Esophagus muscularis mucosa (tissue), 4 donors: Measurements from ENCODE around the gene MEIS1.

Experiments
- EP300 ChIP-seq: sonication (generic); formaldehyde crosslinking; IDR thresholded peaks from one replicate; pipeline ENCODE4 v1.6.1; 2017; ENCODE audit warnings: antibody characterized with exemption
- POLR2A ChIP-seq: fragments of 450-650 bp; IDR thresholded peaks from one replicate; pipeline ENCODE4 v1.6.1; 2017; ENCODE audit warnings: antibody characterized with exemption, moderate library complexity, mild to moderate bottlenecking, low read depth
- POLR2AphosphoS5 ChIP-seq, 2 donors: sonication (generic); formaldehyde crosslinking; IDR thresholded peaks; one replicate each; pipeline ENCODE4 v1.6.1; 2017; ENCODE audit warnings: antibody characterized with exemption in 2 of 2
- TF ChIP-seq, protein P1 (sequence below), 3 experiments: fragments of 200-600 bp in 2 of 3; fragments of 450-650 bp in 1 of 3; sonication (generic) in 2 of 3; IDR thresholded peaks; one replicate each; pipeline ENCODE4 v1.5.1; 2017 to 2019; ENCODE audit warnings: antibody characterized with exemption in 3 of 3, mild to moderate bottlenecking in 2 of 3, moderate library complexity in 1 of 3

DNA sequence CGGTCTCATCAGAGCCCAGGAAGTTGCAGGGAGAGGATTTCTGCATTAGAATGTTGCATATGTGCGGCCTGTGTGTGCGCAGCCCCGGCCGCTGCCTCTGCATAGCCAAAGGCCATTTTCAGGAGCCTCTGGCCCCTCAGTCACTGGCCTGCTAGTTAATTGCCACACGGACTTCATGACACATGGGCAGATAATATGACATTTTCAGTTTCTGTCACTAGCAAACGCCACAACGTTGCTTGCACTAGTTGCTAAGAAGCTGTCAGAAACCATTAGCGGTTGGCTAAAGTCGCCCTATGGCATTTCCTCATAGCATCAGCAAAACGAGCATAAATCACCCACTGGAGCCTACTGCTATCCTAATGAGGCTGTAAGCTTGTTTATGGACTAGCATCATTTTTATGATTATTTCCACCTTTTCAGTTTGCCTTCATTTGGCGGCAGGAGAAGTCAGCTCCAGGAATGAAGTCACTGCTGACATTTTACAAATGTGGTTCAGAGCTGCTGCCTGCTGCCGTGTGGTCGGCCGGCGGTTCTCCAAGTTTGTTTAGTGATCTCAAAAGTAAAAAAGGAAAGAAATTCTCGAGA, 73.7 kb downstream of the MEIS1 start:
- TF ChIP-seq, protein P1, sequence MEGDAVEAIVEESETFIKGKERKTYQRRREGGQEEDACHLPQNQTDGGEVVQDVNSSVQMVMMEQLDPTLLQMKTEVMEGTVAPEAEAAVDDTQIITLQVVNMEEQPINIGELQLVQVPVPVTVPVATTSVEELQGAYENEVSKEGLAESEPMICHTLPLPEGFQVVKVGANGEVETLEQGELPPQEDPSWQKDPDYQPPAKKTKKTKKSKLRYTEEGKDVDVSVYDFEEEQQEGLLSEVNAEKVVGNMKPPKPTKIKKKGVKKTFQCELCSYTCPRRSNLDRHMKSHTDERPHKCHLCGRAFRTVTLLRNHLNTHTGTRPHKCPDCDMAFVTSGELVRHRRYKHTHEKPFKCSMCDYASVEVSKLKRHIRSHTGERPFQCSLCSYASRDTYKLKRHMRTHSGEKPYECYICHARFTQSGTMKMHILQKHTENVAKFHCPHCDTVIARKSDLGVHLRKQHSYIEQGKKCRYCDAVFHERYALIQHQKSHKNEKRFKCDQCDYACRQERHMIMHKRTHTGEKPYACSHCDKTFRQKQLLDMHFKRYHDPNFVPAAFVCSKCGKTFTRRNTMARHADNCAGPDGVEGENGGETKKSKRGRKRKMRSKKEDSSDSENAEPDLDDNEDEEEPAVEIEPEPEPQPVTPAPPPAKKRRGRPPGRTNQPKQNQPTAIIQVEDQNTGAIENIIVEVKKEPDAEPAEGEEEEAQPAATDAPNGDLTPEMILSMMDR (IDR thresholded peaks at IDR 0.05), result no peak
- TF ChIP-seq POLR2AphosphoS5 (IDR thresholded peaks at IDR 0.05) (peak in 1 of 2 donors; percentile 17), POLR2A (no peak), EP300 (no peak)
